Endothelial cell of umbilical vein (primary cell): ENCODE measurements around the gene JPH3. TPM values are rescaled to one million over a fixed set of nuclear protein-coding genes. Genes with fewer than 3 reads are reported as not detected.

Source experiments
- BruUV-seq: library from RNA; stranded (reverse); fragments of 400-500 nt; replicated peaks from 2 replicates; lab custom pipeline; 2021; lab: Mats Ljungman, UMichigan
- CTCF ChIA-PET: fragments of 300-600, 350-600 bp; sonication (Branson Sonifier 250); formaldehyde crosslinking; loops from one replicate; lab custom pipeline; 2021; ENCODE audit warnings: antibody characterized with exemption, inconsistent platforms; lab: Charles Lee
- POLR2A ChIA-PET: fragments of 300-600, 350-600 bp; sonication (Branson Sonifier 250); formaldehyde crosslinking; loops from one replicate; lab custom pipeline; 2021; ENCODE audit warnings: antibody characterized with exemption, inconsistent platforms; lab: Charles Lee
- DNase-seq: peaks from one replicate; pipeline ENCODE4 v3.0.0-alpha.2; 2011; ENCODE audit warnings: low read depth, low spot score
- FAIRE-seq: peaks from 2 replicates; lab custom pipeline; 2011; peaks lifted over from hg19 to GRCh38; lab: Jason Lieb, UNC
- H2AFZ ChIP-seq: 2 replicates; pipeline ENCODE4 v1.6.0; 2012; ENCODE audit warnings: low read depth, low read length, control low read depth, inconsistent platforms
- H3K27ac ChIP-seq: 2 replicates; pipeline ENCODE4 v1.5.1; 2011; ENCODE audit warnings: low read depth, mild to moderate bottlenecking, control low read depth, low read length, moderate library complexity; ENCODE audit not compliant: insufficient read depth
- H3K27me3 ChIP-seq, 2 experiments: 2 replicates each; pipeline versions ENCODE4 v1.6.0 to v1.6.1; 2011; ENCODE audit warnings: low read length in 2 of 2, mixed read lengths in 1 of 2; ENCODE audit not compliant: control insufficient read depth in 2 of 2, insufficient read depth in 2 of 2
- H3K36me3 ChIP-seq, 2 experiments: 2 replicates in 1 of 2; 3 replicates in 1 of 2; pipeline ENCODE4 v1.5.1; 2011; ENCODE audit warnings: low read length in 2 of 2, mild to moderate bottlenecking in 1 of 2, moderate library complexity in 1 of 2; ENCODE audit not compliant: control insufficient read depth in 2 of 2, insufficient read depth in 2 of 2; ENCODE audit errors: extremely low read depth in 1 of 2
- H3K4me1 ChIP-seq: 3 replicates; pipeline ENCODE4 v1.5.1; 2011; ENCODE audit warnings: mild to moderate bottlenecking, low read length; ENCODE audit not compliant: control insufficient read depth, insufficient read depth; ENCODE audit errors: extremely low read depth
- H3K4me2 ChIP-seq: 2 replicates; pipeline ENCODE4 v1.6.1; 2011; ENCODE audit warnings: low read length, control low read depth, mixed read lengths; ENCODE audit not compliant: insufficient read depth
- H3K4me3 ChIP-seq, 3 experiments: fragments of 200-600 bp in 1 of 3; sonication (generic), shearing (Covaris generic) in 1 of 3; replicated peaks in 1 of 3; 2 replicates each; pipeline ENCODE4 v1.5.1; 2011 to 2016; ENCODE audit warnings: control low read depth in 3 of 3, low read length in 3 of 3, mild to moderate bottlenecking in 2 of 3, inconsistent platforms in 1 of 3, low read depth in 1 of 3, moderate library complexity in 1 of 3; ENCODE audit not compliant: insufficient read depth in 1 of 3
- H3K79me2 ChIP-seq: 2 replicates; pipeline ENCODE4 v1.6.0; 2012; ENCODE audit warnings: low read length, inconsistent platforms; ENCODE audit not compliant: control insufficient read depth, insufficient read depth
- H3K9ac ChIP-seq: replicated peaks from 2 replicates; pipeline ENCODE3; 2011; ENCODE audit warnings: low read length, control low read depth; ENCODE audit not compliant: insufficient read depth; ENCODE audit errors: extremely low read depth
- H3K9me1 ChIP-seq: replicated peaks from 3 replicates; pipeline ENCODE4 v1.6.0; 2011; ENCODE audit warnings: mild to moderate bottlenecking, low read length; ENCODE audit not compliant: control insufficient read depth, insufficient read depth; ENCODE audit errors: extremely low read depth
- H3K9me3 ChIP-seq: replicated peaks from 2 replicates; pipeline ENCODE4 v1.5.1; 2012; ENCODE audit warnings: low read length, inconsistent platforms; ENCODE audit not compliant: control insufficient read depth, insufficient read depth
- H4K20me1 ChIP-seq: replicated peaks from 2 replicates; pipeline ENCODE3; 2011; ENCODE audit warnings: mild to moderate bottlenecking, low read length; ENCODE audit not compliant: control insufficient read depth, insufficient read depth; ENCODE audit errors: extremely low read depth
- CTCF ChIP-seq, 2 donors: IDR thresholded peaks; 1 replicate in 1 of 2; 2 replicates in 1 of 2; pipeline ENCODE4 v1.5.1; 2011; ENCODE audit warnings: low read length in 2 of 2, mild to moderate bottlenecking in 2 of 2, moderate library complexity in 2 of 2, control low read depth in 1 of 2, inconsistent platforms in 1 of 2, low read depth in 1 of 2; ENCODE audit not compliant: insufficient read depth in 1 of 2; ENCODE audit errors: extremely low read depth in 1 of 2
- EZH2 ChIP-seq: IDR thresholded peaks from 2 replicates; pipeline ENCODE4 v1.6.1; 2012; ENCODE audit warnings: borderline replicate concordance, low read depth, mild to moderate bottlenecking, moderate library complexity, low read length, inconsistent platforms; ENCODE audit not compliant: severe bottlenecking
- FOS ChIP-seq: IDR thresholded peaks from 2 replicates; pipeline ENCODE4 v1.6.1; 2011; ENCODE audit warnings: mild to moderate bottlenecking, low read length, moderate library complexity, borderline replicate concordance; ENCODE audit not compliant: insufficient read depth
- GATA2 ChIP-seq: IDR thresholded peaks from 2 replicates; pipeline ENCODE4 v1.7.0; 2011; ENCODE audit warnings: low read depth, mild to moderate bottlenecking, moderate library complexity, mixed read lengths, low read length; ENCODE audit not compliant: insufficient read length, insufficient read depth
- JUN ChIP-seq: IDR thresholded peaks from 2 replicates; pipeline ENCODE4 v1.6.1; 2011; ENCODE audit warnings: borderline replicate concordance, low read depth; ENCODE audit not compliant: insufficient read length, insufficient read depth
- MAX ChIP-seq: IDR thresholded peaks from 2 replicates; pipeline ENCODE4 v1.6.1; 2011; ENCODE audit not compliant: insufficient read depth, insufficient read length
- MYC ChIP-seq: IDR thresholded peaks from one replicate; pipeline ENCODE4 v1.6.1; 2011; ENCODE audit warnings: mild to moderate bottlenecking, low read depth, low read length
- POLR2A ChIP-seq: IDR thresholded peaks from 2 replicates; pipeline ENCODE4 v1.6.1; 2012; ENCODE audit warnings: low read depth, mild to moderate bottlenecking, control low read depth, low read length
- POLR2AphosphoS5 ChIP-seq: IDR thresholded peaks from 2 replicates; pipeline ENCODE4 v1.6.1; 2012; ENCODE audit warnings: low read depth, mild to moderate bottlenecking, control low read depth, low read length, moderate library complexity; ENCODE audit not compliant: insufficient read depth
- dilution Hi-C: fragments of 300-500 bp; cut with MboI; formaldehyde crosslinking; loops from one replicate; pipeline ENCODE4 v1.15.0; 2019; ENCODE audit warnings: low sequenced_read_pairs; ENCODE audit not compliant: extremely low pct_ligation_motif_present
- intact Hi-C: fragments of 100-400 bp; cut with micrococcal nuclease; formaldehyde crosslinking; loops from one replicate; pipeline ENCODE4 v1.10.0; 2022
- polyA plus RNA-seq, 4 experiments: library from polyadenylated mRNA; depleted of rRNA in 3 of 4; stranded (reverse) in 3 of 4; unstranded in 1 of 4; fragments of >200 nt; gene quantifications; 2 replicates each; pipeline versions ENCODE4 v1.2.1 to v1.2.3, GENCODE V29; 2011 to 2012; ENCODE audit warnings: missing spikeins in 1 of 4
- total RNA-seq: library from RNA; stranded (reverse); gene quantifications from 2 replicates; pipeline ENCODE4 v1.2.3, GENCODE V29; 2021

Gene JPH3
- total and polyA plus RNA-seq, 2 donors (not counting 3 experiments of a cell fraction or from before 2014, with no cell fraction given), result 0.22 to 0.30 TPM

- no peaks in the 10 kb centered on the region for H3K9me1 ChIP-seq
- no peaks in the 10 kb centered on the region for H3K9me3 ChIP-seq
- TF ChIP-seq CTCF (IDR thresholded peaks at IDR 0.05; ENCODE audit: extremely low read depth in 1 of 2, insufficient read depth in 1 of 2, low read depth in 1 of 2, low read length in 2 of 2), result no peak
- TF ChIP-seq MAX, result no peak
- no peak for TF ChIP-seq POLR2A
- no peak for TF ChIP-seq FOS
- TF ChIP-seq EZH2, result no peak
- TF ChIP-seq GATA2, result no peak
- TF ChIP-seq MYC, result no peak
- no peak for TF ChIP-seq JUN
- TF ChIP-seq POLR2AphosphoS5, result no peak
- no TSS peak for BruUV-seq
- no peaks in the 10 kb centered on the region for H3K4me1 ChIP-seq
- intact Hi-C loops, result no loop called here
- H3K27me3 ChIP-seq, result no peaks in the 10 kb centered on the region
- no peaks in the 10 kb centered on the region for H4K20me1 ChIP-seq
- no peak overlapping the region for H3K4me3 ChIP-seq
- dilution Hi-C loops, result no loop called here
- H3K36me3 ChIP-seq, result peaks cover 4 to 34% of the 10 kb centered on the region in 2 experiments
- H2AFZ ChIP-seq, result no peak overlapping the region
- no peak overlapping the region for H3K9ac ChIP-seq
- ChIA-PET POLR2A (no interaction called here), CTCF (interaction anchor here (1.3 kb wide), 1 partner anchor 11 kb away, joined by 3 read pairs; no protein-coding TSS in a partner anchor)
- H3K27ac ChIP-seq, result no peak overlapping the region
- DNase-seq, result no peak
- no peaks in the 10 kb centered on the region for H3K79me2 ChIP-seq
- no peak overlapping the region for H3K4me2 ChIP-seq
- no peak for FAIRE-seq
These were observed 111.3 kb downstream of the JPH3 start for GRCh38 chr16:87713451-87714229.
